Stomach (tissue), 4 donors: ENCODE data around the gene ARHGAP35.
"Not testable (repeated sequence)": the region's sequence is repeated elsewhere in the genome, so short reads cannot be mapped to it uniquely, and the experiment has no call there.

Source experiments
- EP300 ChIP-seq: sonication (generic); formaldehyde crosslinking; IDR thresholded peaks from one replicate; pipeline ENCODE4 v1.6.1; 2017; ENCODE audit warnings: antibody characterized with exemption
- POLR2A ChIP-seq, 4 donors: fragments of 450-650 bp; IDR thresholded peaks; one replicate each; pipeline ENCODE4 v1.6.1; 2016; ENCODE audit warnings: antibody characterized with exemption in 4 of 4, control low read depth in 2 of 4, mild to moderate bottlenecking in 1 of 4, moderate library complexity in 1 of 4
- TF ChIP-seq, protein P1 (sequence below), 7 experiments: fragments of 450-650 bp in 4 of 7; fragments of 200-600 bp in 3 of 7; sonication (generic) in 3 of 7; IDR thresholded peaks; one replicate each; pipeline ENCODE4 v1.5.1; 2016 to 2019; ENCODE audit warnings: antibody characterized with exemption in 7 of 7, control low read depth in 2 of 7, mild to moderate bottlenecking in 1 of 7

DNA sequence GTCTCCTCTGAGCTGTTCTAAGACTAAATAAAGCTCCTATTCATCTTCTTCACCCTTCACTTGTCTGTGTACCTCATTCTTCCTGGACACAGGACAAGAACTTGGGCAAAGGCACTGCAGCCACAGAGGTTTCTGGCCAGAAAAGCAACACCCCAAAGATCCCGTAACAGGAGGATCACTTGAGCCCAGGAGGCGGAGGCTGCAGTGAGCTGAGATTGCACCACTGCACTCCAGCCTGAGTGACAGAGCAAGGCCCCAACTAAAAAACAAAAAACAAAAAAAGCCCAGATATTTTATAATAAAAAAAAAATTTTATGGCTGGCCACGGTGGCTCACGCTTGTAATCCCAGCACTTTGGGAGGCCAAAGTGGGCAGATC is 38.4 kb upstream of the ARHGAP35 start:
- TF ChIP-seq, protein P1, sequence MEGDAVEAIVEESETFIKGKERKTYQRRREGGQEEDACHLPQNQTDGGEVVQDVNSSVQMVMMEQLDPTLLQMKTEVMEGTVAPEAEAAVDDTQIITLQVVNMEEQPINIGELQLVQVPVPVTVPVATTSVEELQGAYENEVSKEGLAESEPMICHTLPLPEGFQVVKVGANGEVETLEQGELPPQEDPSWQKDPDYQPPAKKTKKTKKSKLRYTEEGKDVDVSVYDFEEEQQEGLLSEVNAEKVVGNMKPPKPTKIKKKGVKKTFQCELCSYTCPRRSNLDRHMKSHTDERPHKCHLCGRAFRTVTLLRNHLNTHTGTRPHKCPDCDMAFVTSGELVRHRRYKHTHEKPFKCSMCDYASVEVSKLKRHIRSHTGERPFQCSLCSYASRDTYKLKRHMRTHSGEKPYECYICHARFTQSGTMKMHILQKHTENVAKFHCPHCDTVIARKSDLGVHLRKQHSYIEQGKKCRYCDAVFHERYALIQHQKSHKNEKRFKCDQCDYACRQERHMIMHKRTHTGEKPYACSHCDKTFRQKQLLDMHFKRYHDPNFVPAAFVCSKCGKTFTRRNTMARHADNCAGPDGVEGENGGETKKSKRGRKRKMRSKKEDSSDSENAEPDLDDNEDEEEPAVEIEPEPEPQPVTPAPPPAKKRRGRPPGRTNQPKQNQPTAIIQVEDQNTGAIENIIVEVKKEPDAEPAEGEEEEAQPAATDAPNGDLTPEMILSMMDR (IDR thresholded peaks at IDR 0.05), result not testable (repeated sequence)
- not testable (repeated sequence) for TF ChIP-seq POLR2A (IDR thresholded peaks at IDR 0.05); EP300
